ENCODE measurements around the gene PLEK2. TPM values are rescaled to one million over a fixed set of nuclear protein-coding genes. Genes with fewer than 3 reads are reported as not detected.
A peak's percentile ranks its signal among the peaks of the same experiment; 100 is the strongest.

PLEK2 gene
- polyA plus RNA-seq, 2 of the 4 experiments (the other 2 are of a cell fraction), result 14.6 to 14.7 TPM

GRCh38 chr14:67365476-67365875 is 46.5 kb downstream of the PLEK2 start (continued):
- TF ChIP-seq REST (IDR thresholded peaks at IDR 0.05) (no peak), KDM5A (IDR thresholded peaks at IDR 0.05) (no peak)

- DNase-seq (ENCODE audit: low read depth in 1 of 2, low spot score in 1 of 2), result peak in 1 of 2 experiments; percentile 12
- ATAC-seq, result peak; percentile 71 to 74
- no peak for FAIRE-seq
- POLR2A ChIA-PET, result interaction anchor here (0.8 to 1.2 kb wide), 4 partner anchors 51 to 852 kb away, joined by 3 to 11 read pairs (median 4); partner anchors contain the start of genes GPHN, PIGH, PLEK2 and RDH11
- under 1% methylated on average over 32 of the region's 34 CpGs for WGBS (ENCODE audit: missing lambda C conversion rate)
- Histone ChIP-seq H3K9me3 (no peaks in the 10 kb centered on the region), H3K4me2 (peak overlapping the region; percentile 80), H3K4me1 (peaks cover 39% of the 10 kb centered on the region), H3K27ac (peak overlapping the region; percentile 95 to 99), H3K4me3 (peak overlapping the region; percentile 87)
- CTCF ChIA-PET, result interaction anchor here (0.6 to 2.7 kb wide), 23 partner anchors 9 to 344 kb away, joined by 3 to 18 read pairs (median 4); partner anchors contain the start of gene PLEK2
- TF ChIP-seq CHD4 (IDR thresholded peaks at IDR 0.05; ENCODE audit: borderline replicate concordance) (no peak), E2F6 (IDR thresholded peaks at IDR 0.05; ENCODE audit: borderline replicate concordance, low read depth) (no peak), NPAS2 (CRISPR knock-in tag; IDR thresholded peaks at IDR 0.05; ENCODE audit: borderline replicate concordance) (no peak), FOSB (CRISPR knock-in tag; IDR thresholded peaks at IDR 0.05) (no peak), NR3C1 (IDR thresholded peaks at IDR 0.05) (no peak), RARB (CRISPR knock-in tag; IDR thresholded peaks at IDR 0.05) (no peak), KDM5A (IDR thresholded peaks at IDR 0.05) (no peak; the same call in none of the 2 replicates), HES2 (IDR thresholded peaks at IDR 0.05) (no peak), RAD21 (conservative IDR thresholded peaks at IDR 0.05 in 1 of 2, IDR thresholded peaks at IDR 0.05 in 1 of 2) (no peak), EHF (CRISPR knock-in tag; IDR thresholded peaks at IDR 0.05) (no peak), EP300 (IDR thresholded peaks at IDR 0.05) (no peak), USF2 (IDR thresholded peaks at IDR 0.05) (no peak), ZFP36 (IDR thresholded peaks at IDR 0.05; ENCODE audit: borderline replicate concordance, partially characterized antibody) (no peak), BHLHE40 (IDR thresholded peaks at IDR 0.05; ENCODE audit: low read depth, low read length) (no peak), CBX8 (IDR thresholded peaks at IDR 0.05) (no peak), MAZ (IDR thresholded peaks at IDR 0.05; ENCODE audit: borderline replicate concordance, low read depth, low read length) (no peak), MAFK (IDR thresholded peaks at IDR 0.05; ENCODE audit: partially characterized antibody) (no peak), BCL3 (IDR thresholded peaks at IDR 0.05) (no peak), JUNB (IDR thresholded peaks at IDR 0.05) (no peak), ZSCAN20 (CRISPR knock-in tag; IDR thresholded peaks at IDR 0.05) (no peak), ATOH8 (CRISPR knock-in tag; IDR thresholded peaks at IDR 0.05; ENCODE audit: low read depth) (no peak), TFCP2L1 (CRISPR knock-in tag; IDR thresholded peaks at IDR 0.05) (no peak), HEYL (CRISPR knock-in tag; IDR thresholded peaks at IDR 0.05) (no peak), HMGXB4 (CRISPR knock-in tag; IDR thresholded peaks at IDR 0.05; ENCODE audit: borderline replicate concordance) (no peak), POLR2A (IDR thresholded peaks at IDR 0.05; ENCODE audit: low read length) (no peak), HOXB5 (CRISPR knock-in tag; IDR thresholded peaks at IDR 0.05) (no peak), CHD2 (IDR thresholded peaks at IDR 0.05; ENCODE audit: low read length, partially characterized antibody) (no peak), PHF8 (IDR thresholded peaks at IDR 0.05; ENCODE audit: borderline replicate concordance, low read depth) (peak; percentile 95)
Measured at GRCh38 chr14:67360470-67361206, 51.3 kb downstream of the PLEK2 start.
